AG10803 (cell line): ENCODE results near the gene TRIM37.

Source experiments
- DNase-seq: peaks from one replicate; pipeline ENCODE4 v3.0.0; 2010; ENCODE audit warnings: low read depth
- H3K4me3 ChIP-seq: 2 replicates; pipeline ENCODE4 v1.5.1; 2011; ENCODE audit warnings: mild to moderate bottlenecking, low read length, control low read depth
- CTCF ChIP-seq: conservative IDR thresholded peaks from 2 replicates; pipeline ENCODE4 v1.5.1; 2011; ENCODE audit warnings: mild to moderate bottlenecking, low read length, control low read depth, inconsistent platforms

TRIM37 gene

DNA sequence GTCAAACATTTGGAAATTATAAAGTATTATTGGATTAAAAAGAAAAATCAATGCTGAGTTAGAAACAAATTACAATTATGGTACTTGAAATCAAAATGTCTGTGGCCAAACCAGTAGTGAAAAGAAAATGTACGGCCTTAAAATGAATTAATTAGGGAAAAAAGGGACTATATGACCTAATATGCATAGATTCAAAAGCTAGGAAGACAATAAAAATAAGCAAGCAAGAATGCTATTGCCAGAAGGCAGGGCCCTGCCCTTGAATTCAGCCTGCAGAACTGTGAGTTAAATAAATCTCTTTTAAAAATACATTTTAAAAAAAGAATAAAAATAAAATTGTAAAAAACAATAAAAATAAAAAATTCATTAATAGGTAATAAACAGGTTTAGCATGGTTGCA, 88.7 kb downstream of the TRIM37 start:
- DNase-seq: no peak
- no peak for TF ChIP-seq CTCF
- H3K4me3 ChIP-seq: no peak overlapping the region

GRCh38 chr17:59011975-59012374, 94.7 kb downstream of the TRIM37 start:
- no peak for TF ChIP-seq CTCF
- no peak overlapping the region for H3K4me3 ChIP-seq
- no peak for DNase-seq

- peak; percentile 27 for DNase-seq
- TF ChIP-seq CTCF: no peak
- H3K4me3 ChIP-seq: no peak overlapping the region
Observed at GRCh38 chr17:59010026-59010425, 96.7 kb downstream of the TRIM37 start.

GRCh38 chr17:59008737-59009136, 97.9 kb downstream of the TRIM37 start:
- TF ChIP-seq CTCF: no peak
- DNase-seq: no peak
- no peak overlapping the region for H3K4me3 ChIP-seq

GRCh38 chr17:59007995-59008394, 98.7 kb downstream of the TRIM37 start:
- TF ChIP-seq CTCF: no peak
- no peak for DNase-seq

GRCh38 chr17:59004338-59005111, 102.2 kb downstream of the TRIM37 start:
- peak; percentile 100 for TF ChIP-seq CTCF
- no peak overlapping the region for H3K4me3 ChIP-seq
- DNase-seq: peak; percentile 54

More at GRCh38 chr17:59007995-59008394, 98.7 kb downstream of the TRIM37 start:
- no peak overlapping the region for H3K4me3 ChIP-seq

GRCh38 chr17:59003860-59004259, 102.8 kb downstream of the TRIM37 start:
- no peak for DNase-seq
- TF ChIP-seq CTCF: no peak
- H3K4me3 ChIP-seq: no peak overlapping the region
